GM10266 (cell line): ENCODE data around the gene ZP3.
"Not testable (repeated sequence)": the region's sequence is repeated elsewhere in the genome, so short reads cannot be mapped to it uniquely, and the experiment has no call there.

ENCODE experiments used
- DNase-seq: peaks from one replicate; pipeline ENCODE4 v3.0.0; 2012; ENCODE audit errors: extremely low spot score
- CTCF ChIP-seq: IDR thresholded peaks from 2 replicates; pipeline ENCODE4 v1.5.1; 2012; ENCODE audit warnings: mild to moderate bottlenecking, low read depth; ENCODE audit not compliant: control insufficient read depth, insufficient read depth; ENCODE audit errors: missing control alignments

Gene ZP3

GRCh38 chr7:76396864-76397263, 27.9 kb upstream of the ZP3 start:
- DNase-seq = no peak
- TF ChIP-seq CTCF = no peak

- no peak for TF ChIP-seq CTCF
- DNase-seq = peak; percentile 95
These were observed 27.2 kb upstream of the ZP3 start for GRCh38 chr7:76397409-76398183.

- TF ChIP-seq CTCF = no peak
- no peak for DNase-seq
These were observed 24.5 kb upstream of the ZP3 start for GRCh38 chr7:76400248-76400647.

GRCh38 chr7:76403097-76403496, 21.7 kb upstream of the ZP3 start:
- not testable (repeated sequence) for DNase-seq

GRCh38 chr7:76403780-76404494, 20.8 kb upstream of the ZP3 start:
- TF ChIP-seq CTCF = no peak
- no peak for DNase-seq

GRCh38 chr7:76405738-76406137, 19.0 kb upstream of the ZP3 start:
- TF ChIP-seq CTCF = no peak
- DNase-seq = no peak

- no peak for DNase-seq
- no peak for TF ChIP-seq CTCF
These were observed 17.0 kb upstream of the ZP3 start for GRCh38 chr7:76407718-76408117.

GRCh38 chr7:76408121-76408560, 16.6 kb upstream of the ZP3 start:
- DNase-seq = no peak
- no peak for TF ChIP-seq CTCF
